Frontal cortex (tissue), 4 donors: Measurements from ENCODE around the gene TYRO3. TPM values are rescaled to one million over a fixed set of nuclear protein-coding genes. Genes with fewer than 3 reads are reported as not detected.

Experiments
- DNase-seq, 2 donors: peaks; one replicate each; pipeline ENCODE4 v3.0.0; 2012; ENCODE audit warnings: low spot score in 2 of 2
- FAIRE-seq: peaks from 2 replicates; lab custom pipeline; 2012; peaks lifted over from hg19 to GRCh38; lab: Jason Lieb, UNC
- total RNA-seq: library from RNA; depleted of rRNA; stranded (reverse); fragments of >200 nt; gene quantifications from one replicate; pipeline ENCODE4 v1.2.3, GENCODE V29; 2014
- donor health status: control.
- donor health status: control.
- donor health status: control.

Gene TYRO3
- total RNA-seq, result 22.4 TPM

GRCh38 chr15:41558400-41559238 is at the start of gene TYRO3:
TYRO3 (plus strand) TSS chr15:41559212; CDS start chr15:41559258, 46 bp downstream.
- FAIRE-seq (no peak), DNase-seq (peak; percentile 86 to 93)

GRCh38 chr15:41510728-41511127 is 48.3 kb upstream of the TYRO3 start:
- FAIRE-seq, result no peak
- DNase-seq, result peak in 1 of 2 donors; percentile 26

GRCh38 chr15:41511331-41511898 is 47.6 kb upstream of the TYRO3 start:
- DNase-seq (peak in 1 of 2 donors; percentile 10), FAIRE-seq (no peak)

- FAIRE-seq (no peak), DNase-seq (peak in 1 of 2 donors; percentile 25)
Observed at GRCh38 chr15:41511899-41512369, 47.1 kb upstream of the TYRO3 start.

GRCh38 chr15:41512512-41512939 is 46.5 kb upstream of the TYRO3 start:
- DNase-seq, result peak in 1 of 2 donors; percentile 31
- no peak for FAIRE-seq

- DNase-seq, result peak in 1 of 2 donors; percentile 26
- FAIRE-seq, result no peak
Observed at GRCh38 chr15:41512940-41513505, 46.0 kb upstream of the TYRO3 start.

DNA sequence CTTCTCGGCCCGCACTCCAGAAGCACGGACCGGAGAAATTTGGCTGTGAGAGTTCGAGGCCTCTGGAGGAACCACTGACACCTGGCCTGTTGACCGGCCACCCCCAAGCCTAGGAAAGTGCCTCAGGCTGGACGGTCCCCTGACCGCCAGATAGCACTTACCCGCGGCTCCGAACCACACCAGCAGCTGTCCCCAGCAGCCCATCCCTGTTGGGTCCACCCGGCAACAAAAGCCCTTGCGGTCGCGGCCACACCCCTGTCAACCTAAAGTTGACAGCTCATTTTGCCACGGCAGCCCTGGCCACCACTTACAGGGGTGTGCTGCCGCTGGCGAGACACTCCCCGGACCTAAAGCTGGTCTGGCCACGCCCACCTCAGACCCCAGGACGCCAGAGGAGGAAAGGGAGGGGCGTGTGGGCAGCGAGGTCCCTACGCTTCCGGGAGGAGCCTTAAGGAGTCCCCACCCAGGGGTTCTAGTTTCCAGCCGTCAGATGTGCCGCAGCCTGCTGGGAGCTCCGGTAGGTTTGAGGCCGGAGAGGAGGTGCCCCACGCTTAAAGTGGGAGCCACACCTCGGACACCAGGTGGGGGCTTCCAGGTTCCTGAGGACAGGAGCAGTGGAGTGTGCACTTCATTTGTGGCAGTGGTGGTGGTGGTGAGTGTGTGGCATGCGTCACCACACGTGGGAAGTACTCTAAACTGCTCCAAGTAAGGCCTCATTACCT is 45.3 kb upstream of the TYRO3 start, which contains the start of gene LTK:
Gene LTK, minus strand, starts transcription at position 322 of the 722 bp plus-strand sequence. Its CDS starts 118 bp downstream, at position 204.
- DNase-seq (no peak), FAIRE-seq (no peak)

- FAIRE-seq (no peak), DNase-seq (no peak)
Observed at GRCh38 chr15:41517895-41518449, 41.0 kb upstream of the TYRO3 start.

GRCh38 chr15:41520636-41521035 is 38.4 kb upstream of the TYRO3 start:
- DNase-seq (no peak), FAIRE-seq (no peak)

DNA sequence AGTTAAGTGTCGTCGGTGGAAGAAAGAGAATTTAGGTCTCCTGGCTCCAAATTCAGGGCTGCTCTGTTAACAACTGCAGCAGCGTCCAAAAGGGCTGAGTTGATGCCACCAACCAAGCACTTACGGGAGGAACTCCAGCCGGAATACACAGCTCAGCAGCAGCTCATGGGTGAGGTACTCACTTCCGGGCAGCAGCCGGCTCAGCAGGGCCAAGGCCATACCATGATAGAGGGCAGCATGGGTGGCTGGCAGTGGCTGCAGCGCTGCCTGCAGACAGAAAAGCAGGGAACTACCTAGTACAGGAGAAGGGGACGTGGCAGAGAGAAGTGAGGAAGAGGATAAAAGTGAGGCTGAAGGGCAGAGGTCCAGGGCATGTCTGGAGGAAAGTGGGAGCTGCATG is 37.4 kb upstream of the TYRO3 start:
- DNase-seq (no peak), FAIRE-seq (no peak)

GRCh38 chr15:41523097-41523496 is 35.9 kb upstream of the TYRO3 start:
- no peak for FAIRE-seq
- no peak for DNase-seq

DNA sequence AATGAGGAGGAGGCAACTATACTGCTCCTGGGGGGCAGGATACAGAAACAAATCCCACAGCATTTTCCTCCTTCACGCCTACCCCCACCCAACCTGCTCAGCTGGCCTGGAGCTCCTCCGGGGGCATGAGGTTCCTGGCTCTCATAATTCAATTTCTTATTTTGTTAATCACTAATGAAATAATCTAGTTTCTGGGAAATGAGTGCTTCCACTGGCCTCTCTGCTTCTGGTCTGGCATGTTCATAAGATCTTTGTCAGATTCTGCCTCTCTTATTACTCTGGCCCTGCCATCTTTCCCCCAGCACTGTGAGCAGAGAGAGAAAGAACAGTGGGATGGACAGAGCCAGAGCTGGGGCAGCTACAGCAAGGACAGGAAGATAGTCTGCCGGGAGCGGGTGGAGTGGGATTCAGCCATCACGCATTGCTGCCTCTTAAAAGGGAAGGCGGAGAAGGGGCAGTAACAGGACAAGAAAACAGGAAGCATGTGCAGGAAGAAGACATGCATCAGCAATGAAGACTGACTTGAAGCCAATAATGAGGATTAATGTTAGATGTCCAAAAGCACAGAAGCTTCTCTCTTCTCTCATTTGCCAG is 28.6 kb upstream of the TYRO3 start:
- FAIRE-seq (no peak), DNase-seq (no peak)

- DNase-seq, result no peak
Observed at GRCh38 chr15:41535544-41535943, 23.5 kb upstream of the TYRO3 start.

DNA sequence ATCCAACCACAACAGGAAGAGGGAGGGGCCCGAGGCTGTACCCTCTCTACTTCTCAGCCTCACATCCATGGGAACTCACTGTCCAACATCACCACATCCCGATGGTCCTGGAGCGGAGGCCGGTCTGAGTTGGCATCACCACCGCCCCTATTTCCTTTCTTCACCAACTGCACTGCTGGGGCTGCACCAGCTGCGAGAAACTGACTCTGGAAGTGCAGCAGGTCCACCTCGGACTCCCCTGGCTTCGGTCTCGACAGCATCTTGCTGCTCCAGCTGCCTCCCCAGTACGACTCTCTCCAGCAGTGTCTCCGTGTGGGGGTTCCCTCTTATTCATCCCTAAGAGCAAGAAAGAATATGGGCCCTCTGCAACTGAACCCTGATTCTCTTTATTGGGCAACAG is 22.1 kb upstream of the TYRO3 start:
- FAIRE-seq, result no peak
- no peak for DNase-seq

More at GRCh38 chr15:41535544-41535943, 23.5 kb upstream of the TYRO3 start:
- no peak for FAIRE-seq

GRCh38 chr15:41543521-41543870 is 15.5 kb upstream of the TYRO3 start:
- FAIRE-seq (no peak), DNase-seq (no peak)

DNA sequence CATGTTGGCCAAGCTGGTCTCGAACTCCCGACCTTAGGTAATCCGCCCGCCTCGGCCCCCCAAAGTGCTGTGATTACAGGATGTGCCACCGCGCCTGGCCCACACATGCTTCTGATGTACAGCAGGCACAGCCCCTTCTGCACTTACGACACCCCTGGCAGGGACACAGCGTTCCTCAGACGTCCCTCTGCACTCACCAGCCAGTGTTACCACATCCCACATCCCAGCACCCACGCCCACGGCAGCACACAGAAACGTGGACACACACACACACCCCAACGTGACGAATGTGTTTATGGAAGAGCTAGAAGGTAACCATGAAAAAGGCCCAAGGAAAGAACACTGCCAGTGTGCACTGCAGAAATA is 14.4 kb upstream of the TYRO3 start:
- FAIRE-seq (no peak), DNase-seq (peak in 1 of 2 donors; percentile 40)

DNA sequence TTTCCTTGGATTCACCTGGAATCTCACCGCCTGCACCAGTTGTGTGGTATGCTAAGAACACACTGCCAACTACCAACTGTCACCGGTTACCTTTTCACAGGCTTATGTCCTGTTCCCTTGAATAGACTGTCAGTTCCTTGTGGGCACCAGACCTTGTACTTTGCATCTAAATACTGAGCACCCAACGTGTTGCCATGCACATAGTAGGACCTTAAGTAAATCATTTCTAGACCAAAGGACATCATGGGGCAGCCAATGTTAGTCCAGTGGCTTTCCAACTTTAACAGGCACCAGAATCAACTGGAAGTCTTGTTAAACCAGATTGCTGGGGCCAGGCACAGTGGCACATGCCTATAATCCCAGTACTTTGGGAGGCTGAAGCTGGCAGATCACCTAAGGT is 13.8 kb upstream of the TYRO3 start:
- no peak for DNase-seq
- no peak for FAIRE-seq

- no peak for FAIRE-seq
Observed at GRCh38 chr15:41546851-41547786, 11.9 kb upstream of the TYRO3 start.

More at GRCh38 chr15:41546851-41547786, 11.9 kb upstream of the TYRO3 start:
- DNase-seq, result no peak
